Sigmoid colon (tissue), 7 donors: Measurements from ENCODE around the gene SCAMP2. TPM values are rescaled to one million over a fixed set of nuclear protein-coding genes. Genes with fewer than 3 reads are reported as not detected.

ENCODE experiments used
- DNase-seq: peaks from one replicate; pipeline ENCODE4 v3.0.0-alpha.2; 2019
- H3K27ac ChIP-seq, 4 donors: fragments of 200-600 bp; sonication (generic); one replicate each; pipeline ENCODE4 v1.5.1; 2016 to 2019; ENCODE audit warnings: mild to moderate bottlenecking in 1 of 4
- H3K27me3 ChIP-seq, 3 donors: fragments of 200-600 bp; sonication (generic); one replicate each; pipeline ENCODE4 v1.5.1; 2019; ENCODE audit warnings: mild to moderate bottlenecking in 1 of 3
- H3K36me3 ChIP-seq, 4 donors: fragments of 200-600 bp; sonication (generic); one replicate each; pipeline ENCODE4 v1.5.1; 2016 to 2019
- H3K4me1 ChIP-seq, 4 donors: fragments of 200-600 bp; sonication (generic); one replicate each; pipeline ENCODE4 v1.5.1; 2017 to 2019
- H3K4me3 ChIP-seq, 4 donors: fragments of 200-600 bp; sonication (generic); one replicate each; pipeline ENCODE4 v1.5.1; 2017 to 2019; ENCODE audit warnings: mild to moderate bottlenecking in 2 of 4, moderate library complexity in 1 of 4
- H3K9me3 ChIP-seq, 4 donors: fragments of 200-600 bp in 3 of 4; sonication (generic) in 3 of 4; one replicate each; pipeline versions ENCODE4 v1.5.1 to v1.6.1; 2013 to 2019
- CTCF ChIP-seq, 4 experiments: fragments of 450-650 bp in 3 of 4; fragments of 200-600 bp in 1 of 4; IDR thresholded peaks; one replicate each; pipeline ENCODE4 v1.5.1; 2016 to 2019; ENCODE audit warnings: antibody characterized with exemption in 4 of 4, mild to moderate bottlenecking in 3 of 4, moderate library complexity in 2 of 4
- EP300 ChIP-seq, 4 donors: sonication (generic); formaldehyde crosslinking; IDR thresholded peaks; one replicate each; pipeline ENCODE4 v1.6.1; 2017; ENCODE audit warnings: antibody characterized with exemption in 4 of 4
- POLR2A ChIP-seq, 2 donors: fragments of 450-650 bp; IDR thresholded peaks; one replicate each; pipeline ENCODE4 v1.6.1; 2016; ENCODE audit warnings: antibody characterized with exemption in 2 of 2, mild to moderate bottlenecking in 2 of 2, moderate library complexity in 2 of 2
- POLR2AphosphoS5 ChIP-seq, 4 donors: sonication (generic); formaldehyde crosslinking; IDR thresholded peaks; one replicate each; pipeline ENCODE4 v1.6.1; 2017; ENCODE audit warnings: antibody characterized with exemption in 4 of 4
- WGBS, 2 donors: extraction: QIAGEN DNeasy Blood & Tissue Kit; methylation state at CpG; one replicate each; pipeline ENCODE4 v1.1.7; 2013; 5-methylcytosine and 5-hydroxymethylcytosine counted together
- intact Hi-C: fragments of 100-400 bp; cut with DNase I; formaldehyde crosslinking; loops from one replicate; pipeline ENCODE4 v1.15.1; 2023
- polyA plus RNA-seq, 3 donors: library from polyadenylated mRNA; stranded (reverse); fragments of 200-250 nt; gene quantifications; one replicate each; pipeline ENCODE4 v1.2.3, GENCODE V29; 2013
- total RNA-seq, 4 donors: library from RNA; depleted of rRNA; stranded (reverse); fragments of >200 nt; gene quantifications; one replicate each; pipeline ENCODE4 v1.1.0, GENCODE V29; 2016
- donor health status: healthy with polysubstance abuse.
- donor health status: Bipolar disorder and iron deficiency.
- donor health status: healthy.

SCAMP2 gene
- total and polyA plus RNA-seq, 7 donors = 27.8 to 131 (median 35.3) TPM

- WGBS, 2 donors = 90 to 95% methylated on average over 4 of the region's 4 CpGs
- peaks cover 0 to 11% (median 7%) of the 10 kb centered on the region in 4 donors for H3K4me1 ChIP-seq
- no peak overlapping the region for H3K27ac ChIP-seq
- no peaks in the 10 kb centered on the region for H3K36me3 ChIP-seq
- no peak for DNase-seq
- intact Hi-C loops = no loop called here
- H3K27me3 ChIP-seq = peaks cover 0 to 17% (median 17%) of the 10 kb centered on the region in 3 donors
- H3K9me3 ChIP-seq = no peaks in the 10 kb centered on the region
- H3K4me3 ChIP-seq = no peak overlapping the region
- TF ChIP-seq POLR2AphosphoS5 (IDR thresholded peaks at IDR 0.05) (no peak), POLR2A (IDR thresholded peaks at IDR 0.05) (no peak), CTCF (IDR thresholded peaks at IDR 0.05) (no peak), EP300 (IDR thresholded peaks at IDR 0.05) (no peak)
These were observed 50.9 kb downstream of the SCAMP2 start for GRCh38 chr15:74822233-74822632.

- Histone ChIP-seq H3K4me1 (peaks cover 0 to 14% (median 9%) of the 10 kb centered on the region in 4 donors), H3K4me3 (no peak overlapping the region), H3K36me3 (no peaks in the 10 kb centered on the region), H3K9me3 (no peaks in the 10 kb centered on the region), H3K27me3 (peaks cover 0 to 13% (median 13%) of the 10 kb centered on the region in 3 donors), H3K27ac (no peak overlapping the region)
- no peak for TF ChIP-seq CTCF (IDR thresholded peaks at IDR 0.05)
- TF ChIP-seq POLR2A (IDR thresholded peaks at IDR 0.05) = no peak
- TF ChIP-seq EP300 (IDR thresholded peaks at IDR 0.05) = no peak
- TF ChIP-seq POLR2AphosphoS5 (IDR thresholded peaks at IDR 0.05) = no peak
- 81 to 90% methylated on average over 7 of the region's 7 CpGs for WGBS, 2 donors
- intact Hi-C loops = no loop called here
- DNase-seq = no peak
These were observed 51.4 kb downstream of the SCAMP2 start for GRCh38 chr15:74821790-74822158.

GRCh38 chr15:74821091-74821789 lies 51.9 kb downstream of the SCAMP2 start:
- TF ChIP-seq CTCF (IDR thresholded peaks at IDR 0.05) (no peak), EP300 (IDR thresholded peaks at IDR 0.05) (no peak), POLR2A (IDR thresholded peaks at IDR 0.05) (no peak), POLR2AphosphoS5 (IDR thresholded peaks at IDR 0.05) (no peak)
- Histone ChIP-seq H3K4me3 (no peak overlapping the region), H3K27me3 (peaks cover 0 to 8% (median 7%) of the 10 kb centered on the region in 3 donors), H3K4me1 (peaks cover 0 to 10% (median 7%) of the 10 kb centered on the region in 4 donors), H3K27ac (no peak overlapping the region), H3K36me3 (no peaks in the 10 kb centered on the region), H3K9me3 (no peaks in the 10 kb centered on the region)
- WGBS, 2 donors = 65 to 72% methylated on average over 11 of the region's 11 CpGs
- DNase-seq = no peak
- intact Hi-C loops = no loop called here

- DNase-seq = no peak
- WGBS, 2 donors = 94 to 95% methylated on average over 5 of the region's 5 CpGs
- no peak overlapping the region for H3K4me3 ChIP-seq
- TF ChIP-seq POLR2AphosphoS5 (IDR thresholded peaks at IDR 0.05) (no peak), POLR2A (IDR thresholded peaks at IDR 0.05) (no peak), EP300 (IDR thresholded peaks at IDR 0.05) (no peak), CTCF (IDR thresholded peaks at IDR 0.05) (no peak)
- H3K4me1 ChIP-seq = peaks cover 0 to 22% (median 16%) of the 10 kb centered on the region in 4 donors
- no peaks in the 10 kb centered on the region for H3K36me3 ChIP-seq
- no peaks in the 10 kb centered on the region for H3K9me3 ChIP-seq
- intact Hi-C loops = no loop called here
- no peak overlapping the region for H3K27ac ChIP-seq
- H3K27me3 ChIP-seq = no peaks in the 10 kb centered on the region
These were observed 53.1 kb downstream of the SCAMP2 start for GRCh38 chr15:74820056-74820455.
